Skeletal muscle satellite cell (primary cell): ENCODE results near the gene MRPS18B.
A peak's percentile ranks its signal among the peaks of the same experiment; 100 is the strongest.

ENCODE experiments used
- H3K27me3 ChIP-seq: 2 replicates; pipeline ENCODE4 v1.7.0; 2013; ENCODE audit warnings: low read length; ENCODE audit not compliant: control insufficient read depth, insufficient read depth
- H3K36me3 ChIP-seq: 2 replicates; pipeline ENCODE4 v1.7.0; 2013; ENCODE audit warnings: mild to moderate bottlenecking, control low read depth, low read length; ENCODE audit not compliant: insufficient read depth
- H3K4me1 ChIP-seq: 2 replicates; pipeline ENCODE4 v1.7.0; 2013; ENCODE audit warnings: low read length; ENCODE audit not compliant: control insufficient read depth, insufficient read depth
- H3K4me2 ChIP-seq: 2 replicates; pipeline ENCODE4 v1.7.0; 2013; ENCODE audit warnings: mild to moderate bottlenecking, low read length
- H3K4me3 ChIP-seq: 2 replicates; pipeline ENCODE4 v1.7.0; 2013; ENCODE audit warnings: low read length
- H3K9ac ChIP-seq: 2 replicates; pipeline ENCODE4 v1.7.0; 2013; ENCODE audit warnings: mild to moderate bottlenecking, low read depth, low read length, moderate library complexity
- H3K9me3 ChIP-seq: replicated peaks from 2 replicates; pipeline ENCODE4 v1.7.0; 2013; ENCODE audit warnings: mild to moderate bottlenecking, control low read depth, low read length
- small RNA-seq: library from RNA; depleted of rRNA; stranded (forward); fragments of <200 nt; gene quantifications from one replicate; pipeline ENCODE3, GENCODE V24; 2012

Gene MRPS18B

GRCh38 chr6:30672445-30673253 is 55.0 kb downstream of the MRPS18B start, which contains the start of gene DHX16:
DHX16 (minus strand) TSS chr6:30673006; CDS start chr6:30672841, 165 bp downstream.
- Histone ChIP-seq H3K4me2 (peak within 1 kb of the TSS; percentile 87), H3K4me3 (peak within 1 kb of the TSS; percentile 87), H3K9me3 (no peaks in the 10 kb centered on the region), H3K27me3 (no peaks in the 10 kb centered on the region), H3K36me3 (peaks cover 40% of the 10 kb centered on the region), H3K9ac (peak within 1 kb of the TSS; percentile 90), H3K4me1 (peaks cover 10% of the 10 kb centered on the region)

Small RNAs within 50 kb of the gene (small RNA-seq; reads per million reads assigned to genes)
- 0.35 reads per million for gene MIR877
